HTERT RPE-1 (cell line): ENCODE measurements around the gene RNF19B.

Source experiments
- in situ Hi-C: fragments of 300-500 bp; cut with MboI; formaldehyde crosslinking; loops from 4 replicates; pipeline ENCODE4 v1.14.3; 2020; ENCODE audit warnings: low sequenced_read_pairs

RNF19B gene

DNA sequence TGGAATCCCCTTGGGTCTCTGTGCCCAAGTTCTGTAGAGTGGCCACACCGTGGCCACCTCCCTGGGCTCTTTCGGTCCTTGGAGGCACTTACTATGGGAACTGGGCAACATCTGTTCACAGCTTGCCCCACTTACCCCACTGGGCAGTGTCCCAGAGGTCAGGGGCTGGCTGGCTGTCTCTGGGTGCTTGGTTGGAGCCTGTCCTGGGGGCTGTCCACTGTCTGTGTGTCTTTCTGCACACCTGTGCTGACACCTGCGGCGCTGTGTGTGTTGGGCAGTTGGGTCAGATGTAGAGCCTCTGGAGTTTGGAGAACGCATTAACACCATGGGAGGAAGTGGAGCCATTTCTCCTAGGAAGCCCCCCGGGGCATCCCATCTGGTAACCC is 62.1 kb downstream of the RNF19B start:
- in situ Hi-C loops: no loop called here

DNA sequence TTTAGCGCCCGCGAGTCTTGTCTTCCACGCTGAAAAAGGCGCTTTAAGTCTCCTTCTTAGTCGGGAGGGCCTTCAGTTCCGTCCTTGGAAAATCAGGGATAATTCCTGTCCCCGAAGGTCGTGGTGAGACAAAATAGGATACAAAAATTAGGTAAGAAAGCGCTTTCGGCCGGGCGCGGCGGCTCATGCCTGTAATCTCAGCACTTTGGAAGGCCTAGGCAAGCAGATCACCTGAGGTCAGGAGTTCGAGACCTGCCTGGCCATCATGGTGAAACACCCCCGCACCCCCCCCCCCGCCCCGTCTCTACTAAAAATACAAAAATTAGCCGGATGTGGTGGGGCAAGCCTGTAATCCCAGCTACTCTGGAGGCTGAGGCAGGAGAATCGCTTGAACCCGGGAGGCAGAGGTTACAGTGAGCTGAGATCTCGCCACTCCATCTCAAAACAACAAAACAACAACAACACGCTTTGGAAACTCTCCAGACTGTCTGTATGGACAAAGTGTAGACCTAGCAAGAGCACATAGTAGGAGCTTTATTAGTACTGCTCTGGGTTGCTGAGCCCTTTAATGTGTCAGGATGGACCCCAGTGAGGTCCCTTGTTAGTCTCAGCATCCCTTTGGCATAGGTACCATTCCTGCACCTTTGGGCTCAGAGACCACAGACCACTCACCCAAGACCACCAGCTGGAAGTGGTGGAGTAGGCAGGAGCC is 62.6 kb downstream of the RNF19B start:
- in situ Hi-C loops: no loop called here

DNA sequence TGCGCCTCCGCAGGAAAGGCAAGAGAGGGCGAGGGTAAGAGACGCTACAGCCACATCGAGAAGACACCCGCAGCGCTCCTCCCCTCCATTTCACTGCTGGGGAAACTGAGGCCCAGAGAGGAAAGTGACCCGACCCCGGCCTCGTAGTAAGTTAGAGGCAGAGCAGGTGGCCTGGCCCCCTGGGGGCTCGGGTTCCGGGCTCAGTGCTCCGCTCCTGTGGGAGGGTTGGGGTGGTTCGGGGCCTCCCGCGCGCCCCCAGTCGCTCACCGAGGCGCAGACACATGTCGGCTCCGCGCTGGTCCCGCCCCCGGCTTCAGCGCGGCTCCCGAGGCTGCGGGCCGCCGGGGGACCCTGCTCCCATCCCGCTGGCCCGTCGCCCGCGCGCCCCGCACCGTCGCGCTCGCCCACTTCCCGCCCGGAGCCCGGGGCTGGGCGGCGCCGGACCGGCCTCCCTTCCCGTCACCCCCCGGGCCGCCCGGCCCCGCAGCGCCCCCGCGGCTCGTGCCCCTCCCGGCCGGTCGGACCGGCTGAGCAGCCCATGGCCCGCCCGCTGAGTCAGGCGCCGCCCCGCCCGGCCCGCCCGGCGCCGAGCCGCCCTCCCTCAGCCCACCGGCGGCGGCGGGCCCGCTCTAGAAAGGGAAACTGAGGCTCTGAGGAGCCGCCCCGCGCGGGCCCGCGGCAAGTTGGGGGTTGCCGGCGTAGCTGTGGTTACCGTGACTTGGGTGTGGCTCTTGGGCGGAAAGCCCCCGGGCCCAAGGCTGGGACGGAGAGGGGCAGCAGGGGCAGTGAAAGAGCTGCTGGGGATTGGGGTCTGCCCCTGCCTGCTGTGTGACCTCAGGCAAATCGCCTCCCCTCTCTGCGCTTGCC is 63.4 kb downstream of the RNF19B start, which contains the start of gene TMEM54:
Gene TMEM54, minus strand, starts transcription at position 434 of the 867 bp plus-strand sequence. Its CDS starts 151 bp downstream, at position 283.
- in situ Hi-C loops: no loop called here

DNA sequence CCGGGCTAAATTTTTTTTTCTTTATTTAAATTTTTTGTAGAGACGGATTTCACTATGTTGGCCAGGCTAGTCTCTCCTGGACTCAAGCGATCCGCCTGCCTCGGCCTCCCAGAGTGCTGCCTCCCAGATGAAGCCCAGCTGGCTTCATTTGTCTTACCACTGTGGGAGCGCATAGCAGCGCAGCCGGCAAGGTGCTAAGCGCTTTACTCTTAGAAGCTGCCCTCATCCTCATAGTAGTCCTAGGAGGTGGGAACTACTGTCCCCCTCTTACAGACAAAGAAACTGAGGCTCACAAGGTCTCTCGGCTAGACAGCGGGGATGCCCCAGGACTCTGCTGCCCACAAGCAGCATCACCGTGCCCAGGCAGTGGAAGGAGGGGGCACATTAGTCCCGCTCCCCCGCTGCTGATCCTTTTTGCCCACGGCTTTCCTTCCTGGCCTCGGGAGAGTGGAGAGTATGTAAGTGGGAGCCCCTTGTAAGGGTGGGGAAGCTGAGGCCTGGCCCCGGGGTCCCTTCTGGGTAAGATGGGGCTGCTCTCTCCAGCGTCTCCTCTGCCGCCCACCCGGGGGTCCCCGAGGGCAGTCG is 64.1 kb downstream of the RNF19B start:
- in situ Hi-C loops: no loop called here

- in situ Hi-C loops: no loop called here
Measured at GRCh38 chr1:32899586-32900296, 64.9 kb downstream of the RNF19B start.

GRCh38 chr1:32898958-32899357 is 65.7 kb downstream of the RNF19B start:
- in situ Hi-C loops: no loop called here

GRCh38 chr1:32898056-32898455 is 66.6 kb downstream of the RNF19B start:
- in situ Hi-C loops: no loop called here

- in situ Hi-C loops: no loop called here
Measured at GRCh38 chr1:32897082-32898049, 67.2 kb downstream of the RNF19B start.

DNA sequence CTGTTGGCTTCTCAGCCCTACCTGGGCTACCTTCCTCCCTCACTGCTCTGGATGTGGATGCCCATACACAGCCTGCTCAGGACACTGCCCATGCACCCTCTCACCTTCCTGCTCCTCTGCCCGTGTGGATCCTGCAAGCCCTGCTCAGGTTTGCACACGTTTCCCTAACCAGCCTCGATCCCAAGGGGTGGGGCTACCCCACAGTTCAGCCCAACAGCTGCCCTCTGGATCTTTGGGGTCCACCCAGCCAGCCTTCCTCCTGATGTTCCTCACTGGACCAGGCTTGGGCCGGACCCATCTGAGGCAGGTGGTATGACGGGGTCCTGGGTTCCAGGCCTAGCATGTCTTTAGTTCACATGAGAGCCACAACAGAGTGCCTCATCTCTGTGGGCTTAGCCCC is 68.2 kb downstream of the RNF19B start:
- in situ Hi-C loops: no loop called here

DNA sequence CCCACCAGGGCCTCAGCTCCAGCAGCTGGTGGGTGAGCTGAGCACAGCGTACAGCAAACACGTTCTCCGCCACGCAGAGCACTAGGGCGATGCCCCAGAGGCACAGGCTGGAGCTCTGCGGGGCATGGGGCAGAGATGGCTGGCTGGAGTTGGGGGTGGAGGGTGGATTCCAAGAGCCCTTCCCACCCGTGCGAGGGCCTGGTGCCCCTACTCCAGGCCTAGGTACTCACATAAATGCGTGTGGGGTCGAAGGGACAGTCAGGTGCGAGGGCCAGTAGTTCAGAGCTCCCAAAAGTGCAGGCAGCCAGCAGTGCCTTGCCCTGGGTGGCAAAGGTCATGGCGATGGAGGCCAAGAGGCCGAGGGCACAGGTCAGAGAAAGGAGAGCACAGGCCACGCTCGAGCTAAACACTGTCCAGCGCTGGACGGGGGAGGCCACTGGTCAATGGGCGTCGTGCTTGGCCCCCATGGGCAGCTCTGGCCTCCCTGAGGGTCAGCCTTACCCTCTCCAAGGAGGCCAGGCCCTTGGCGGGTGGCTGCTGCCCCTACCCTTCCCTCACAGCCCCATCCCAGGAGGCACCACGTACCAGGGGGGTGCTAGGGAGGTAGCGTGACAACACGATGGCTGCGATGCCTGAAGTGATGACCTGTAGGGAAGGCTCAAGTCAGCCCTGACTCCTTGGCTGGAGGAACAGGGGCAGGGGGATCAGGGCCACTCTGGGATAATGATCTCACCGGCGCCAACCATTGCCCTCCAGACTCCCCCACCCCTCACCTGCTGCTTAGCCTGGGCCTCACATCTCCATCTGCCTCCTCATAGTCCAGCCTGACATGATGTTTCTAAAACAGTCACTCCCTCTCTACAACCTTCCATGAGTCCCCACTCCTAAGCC is 69.0 kb downstream of the RNF19B start:
- in situ Hi-C loops: no loop called here

DNA sequence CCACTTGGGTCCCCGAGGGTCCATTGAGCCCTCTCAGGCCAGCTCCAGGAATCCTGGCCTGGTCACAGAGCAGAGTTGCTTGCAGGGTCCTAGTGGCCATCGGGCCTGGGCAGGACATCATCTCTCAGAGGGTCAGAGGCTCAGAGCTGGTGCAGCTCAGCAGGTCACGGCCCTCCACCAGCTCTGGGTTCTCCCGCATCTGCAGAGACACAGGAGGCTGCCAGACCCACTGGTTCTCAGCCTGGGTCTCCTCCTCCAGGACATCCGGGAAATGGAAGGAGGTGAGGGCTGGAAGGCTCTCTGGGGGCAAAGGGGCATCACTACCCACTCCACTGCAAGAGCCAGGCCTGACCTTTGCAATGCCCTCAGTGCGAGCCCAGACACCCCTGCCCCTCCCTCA is 69.9 kb downstream of the RNF19B start:
- in situ Hi-C loops: no loop called here

GRCh38 chr1:32894019-32894600 is 70.5 kb downstream of the RNF19B start:
- in situ Hi-C loops: no loop called here

DNA sequence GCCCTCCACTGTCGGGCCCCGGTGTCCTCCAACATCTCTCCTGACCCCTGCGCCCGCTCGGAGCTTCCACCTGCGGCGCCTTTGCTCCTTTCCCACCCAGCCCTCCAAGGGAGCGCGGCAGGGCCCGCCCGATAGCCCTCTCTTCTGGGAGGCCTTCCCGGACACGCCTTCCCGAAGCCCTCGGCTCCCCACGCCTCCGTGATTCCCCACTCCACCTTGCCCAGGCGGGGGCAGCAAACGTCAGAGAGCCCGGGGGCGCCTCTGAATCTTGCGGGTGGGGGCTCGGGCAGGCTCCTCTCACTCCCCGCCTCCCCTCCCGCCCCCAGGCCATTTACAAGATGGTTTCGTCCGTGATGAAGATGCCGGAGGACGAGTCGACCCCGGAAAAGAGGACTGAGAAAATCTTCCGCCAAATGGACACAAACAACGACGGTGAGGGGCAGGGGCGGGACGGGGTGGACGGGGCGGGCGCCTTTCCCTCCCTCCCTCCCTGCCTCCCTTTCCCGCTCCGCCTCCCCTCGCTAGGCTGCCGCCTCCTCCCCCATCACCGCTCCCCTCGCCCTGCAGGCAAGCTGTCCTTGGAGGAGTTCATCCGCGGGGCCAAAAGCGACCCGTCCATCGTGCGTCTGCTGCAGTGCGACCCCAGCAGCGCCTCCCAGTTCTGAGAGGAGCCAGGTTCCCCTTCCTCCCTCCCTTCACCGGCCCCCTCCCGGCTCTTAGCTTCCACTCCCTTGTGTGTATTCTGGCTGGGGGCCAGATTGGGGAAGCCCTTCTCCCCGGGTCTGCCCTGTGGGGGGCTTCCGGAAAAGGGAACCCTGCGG is 71.2 kb downstream of the RNF19B start:
- in situ Hi-C loops: no loop called here

GRCh38 chr1:32892368-32893197 is 72.0 kb downstream of the RNF19B start:
- in situ Hi-C loops: no loop called here

- in situ Hi-C loops: no loop called here
Measured at GRCh38 chr1:32891630-32892029, 73.0 kb downstream of the RNF19B start.

GRCh38 chr1:32891241-32891570 is 73.4 kb downstream of the RNF19B start:
- in situ Hi-C loops: no loop called here
